CD1c-positive myeloid dendritic cell (primary cell): ENCODE measurements around the gene DDX41.
"Not testable (repeated sequence)": the region's sequence is repeated elsewhere in the genome, so short reads cannot be mapped to it uniquely, and the experiment has no call there.

Source experiments
- DNase-seq: peaks from one replicate; pipeline ENCODE4 v3.0.0-alpha.2; 2016; ENCODE audit errors: extremely low spot score

Gene DDX41

DNA sequence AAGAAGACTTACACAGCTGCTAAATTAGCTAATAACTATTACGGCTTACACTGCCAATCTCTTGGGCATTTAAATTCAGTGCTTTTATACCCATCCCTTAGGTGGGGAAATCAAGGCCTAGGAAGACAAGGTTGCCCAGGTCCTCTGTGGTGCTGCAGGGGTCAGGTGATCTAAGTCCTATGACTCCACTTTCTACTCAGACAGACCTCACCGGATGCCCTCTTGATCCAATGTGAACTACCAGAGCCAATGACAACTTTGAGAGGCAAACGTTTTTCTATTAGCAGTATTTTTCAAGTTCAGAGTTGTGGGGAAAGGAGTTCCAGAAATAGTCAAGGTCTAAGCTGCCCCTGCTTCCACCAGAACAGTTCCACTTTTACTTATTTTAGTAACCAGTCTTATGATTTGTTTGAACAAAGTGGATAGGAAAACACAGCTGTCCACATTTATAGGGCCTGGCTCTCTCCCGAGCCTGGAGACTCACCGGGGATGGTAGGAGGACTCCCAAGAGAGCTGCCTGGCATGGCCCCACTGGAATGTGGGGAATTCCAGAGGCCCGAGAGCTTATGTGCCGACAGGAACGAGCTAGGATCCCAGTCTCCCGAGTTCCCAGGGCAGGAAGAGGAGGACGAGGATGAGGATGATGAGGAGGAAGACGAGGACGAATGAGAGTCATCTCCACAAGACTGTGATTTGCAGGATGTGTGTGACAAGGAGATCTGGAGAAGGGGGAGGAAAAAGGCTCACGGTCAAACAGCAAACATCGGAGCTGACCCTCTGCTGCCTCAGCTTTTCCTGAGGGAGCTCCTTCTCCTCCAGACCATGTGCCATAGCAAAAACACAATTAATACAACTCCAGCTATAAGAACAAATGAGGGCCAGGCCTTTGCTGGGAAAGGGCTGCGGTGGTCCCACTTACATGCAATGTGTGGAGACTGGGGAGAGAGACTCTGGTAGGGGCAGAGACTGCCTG lies 20.9 kb upstream of the DDX41 start:
- no peak for DNase-seq

DNA sequence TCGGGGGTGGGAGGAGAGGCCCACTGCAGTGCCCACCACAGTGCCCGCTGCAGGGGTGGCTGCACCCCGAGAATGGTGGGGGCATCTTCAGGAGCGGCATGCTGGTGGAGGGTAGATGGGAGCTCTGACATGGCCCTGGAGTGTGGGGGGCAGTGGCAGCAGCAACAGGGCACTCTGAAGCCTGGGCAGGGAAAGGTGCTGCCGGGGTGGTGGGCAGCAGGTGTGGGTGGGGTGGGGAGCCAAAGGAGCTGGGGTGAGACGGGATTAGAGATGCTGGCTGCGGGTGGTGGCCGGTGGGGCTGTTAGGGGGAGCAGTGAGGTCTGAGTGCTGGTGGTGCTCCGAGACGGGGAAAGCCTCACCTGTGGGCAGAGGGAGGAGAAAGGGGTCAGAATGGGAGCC lies 19.6 kb upstream of the DDX41 start:
- no peak for DNase-seq

DNA sequence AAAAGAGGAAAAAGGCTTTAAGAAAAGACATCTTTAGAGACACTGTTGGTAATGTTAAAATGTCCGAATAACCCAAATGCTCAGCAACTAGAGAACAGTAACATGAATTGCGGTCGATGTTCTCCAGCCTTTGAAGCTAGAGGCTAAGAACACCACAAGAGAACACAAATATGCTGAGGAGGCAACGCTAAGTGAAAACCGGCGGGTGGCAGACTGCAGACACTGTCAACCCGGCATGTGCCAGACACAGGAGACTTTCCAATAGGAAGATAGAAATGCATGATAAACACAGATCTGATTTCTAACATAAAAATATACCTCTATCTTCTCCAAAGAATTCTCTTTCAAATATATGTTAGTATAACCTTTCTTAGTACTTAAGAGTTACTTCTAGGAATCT lies 18.4 kb upstream of the DDX41 start:
- DNase-seq = no peak

DNA sequence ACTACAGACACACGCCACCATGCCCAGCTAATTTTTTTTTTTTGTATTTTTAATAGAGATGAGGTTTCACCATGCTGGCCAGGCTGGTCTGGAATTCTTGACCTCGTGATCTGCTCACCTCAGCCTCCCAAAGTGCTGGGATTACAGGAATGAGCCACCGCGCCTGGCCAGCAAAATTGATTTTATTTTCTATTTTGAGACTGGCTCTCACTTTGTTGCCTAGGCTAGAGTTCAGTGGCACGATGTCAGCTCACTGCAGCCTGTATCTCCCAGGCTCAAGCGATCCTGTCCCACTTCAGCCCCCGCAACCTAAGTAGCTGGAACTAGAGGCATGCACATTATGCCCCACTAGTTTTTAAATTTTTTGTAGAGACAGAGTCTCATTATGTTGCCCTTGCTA lies 17.7 kb upstream of the DDX41 start:
- DNase-seq = not testable (repeated sequence)

DNA sequence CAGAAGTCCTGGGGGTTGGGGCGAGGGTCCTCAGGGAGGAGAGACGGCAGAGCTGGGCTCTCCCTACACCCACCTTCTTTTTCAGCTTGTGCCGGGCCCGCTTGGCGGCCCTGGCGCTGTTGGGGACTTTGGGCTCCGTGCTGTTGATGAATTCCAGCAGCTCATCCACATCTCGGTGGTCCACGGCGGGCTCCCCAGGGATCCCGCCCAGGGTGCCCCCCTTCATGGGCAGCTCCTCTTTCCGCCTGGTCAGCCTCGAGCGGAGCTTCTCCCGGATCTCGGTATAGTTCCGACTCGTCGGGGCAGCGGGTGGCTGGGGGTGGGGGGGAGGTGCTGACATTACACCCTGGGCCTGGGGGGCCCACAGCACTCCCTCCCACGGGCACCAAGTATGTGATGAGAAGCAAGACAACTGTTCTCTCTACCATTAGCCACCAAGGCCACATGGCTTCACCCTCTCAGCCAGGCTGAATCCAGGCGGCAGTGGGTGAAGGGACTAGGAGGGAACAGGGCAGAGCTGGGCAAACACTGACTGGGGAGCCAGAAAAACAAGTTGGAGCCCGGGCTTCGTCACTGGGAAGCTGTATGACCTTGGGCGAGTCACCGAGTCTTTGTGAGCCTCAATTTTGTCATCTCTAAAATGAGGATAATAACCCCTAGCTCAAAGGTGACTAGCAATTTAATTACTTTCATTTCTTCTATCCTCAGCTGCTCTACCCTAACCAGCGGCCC lies 14.6 kb upstream of the DDX41 start:
- no peak for DNase-seq

DNA sequence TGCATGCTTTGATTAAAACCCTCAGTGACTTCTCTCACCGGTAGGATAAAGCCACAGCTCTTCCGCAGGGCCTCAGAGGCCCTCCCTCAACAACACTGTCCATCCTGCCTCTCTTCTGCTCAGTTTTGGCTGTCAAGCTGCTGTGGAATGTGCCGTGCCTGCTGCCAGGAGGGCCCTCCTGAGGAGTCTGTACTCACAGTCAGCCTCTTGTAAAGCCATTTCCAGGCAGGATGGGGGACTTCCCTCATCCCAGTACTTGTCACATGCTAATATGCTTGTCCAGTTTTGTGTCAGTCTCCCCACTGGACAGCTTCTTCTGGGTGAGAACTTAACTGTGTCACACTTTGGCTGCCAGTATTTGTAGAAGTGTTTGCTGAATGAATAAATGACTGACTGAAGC lies 13.9 kb upstream of the DDX41 start:
- DNase-seq = no peak

DNA sequence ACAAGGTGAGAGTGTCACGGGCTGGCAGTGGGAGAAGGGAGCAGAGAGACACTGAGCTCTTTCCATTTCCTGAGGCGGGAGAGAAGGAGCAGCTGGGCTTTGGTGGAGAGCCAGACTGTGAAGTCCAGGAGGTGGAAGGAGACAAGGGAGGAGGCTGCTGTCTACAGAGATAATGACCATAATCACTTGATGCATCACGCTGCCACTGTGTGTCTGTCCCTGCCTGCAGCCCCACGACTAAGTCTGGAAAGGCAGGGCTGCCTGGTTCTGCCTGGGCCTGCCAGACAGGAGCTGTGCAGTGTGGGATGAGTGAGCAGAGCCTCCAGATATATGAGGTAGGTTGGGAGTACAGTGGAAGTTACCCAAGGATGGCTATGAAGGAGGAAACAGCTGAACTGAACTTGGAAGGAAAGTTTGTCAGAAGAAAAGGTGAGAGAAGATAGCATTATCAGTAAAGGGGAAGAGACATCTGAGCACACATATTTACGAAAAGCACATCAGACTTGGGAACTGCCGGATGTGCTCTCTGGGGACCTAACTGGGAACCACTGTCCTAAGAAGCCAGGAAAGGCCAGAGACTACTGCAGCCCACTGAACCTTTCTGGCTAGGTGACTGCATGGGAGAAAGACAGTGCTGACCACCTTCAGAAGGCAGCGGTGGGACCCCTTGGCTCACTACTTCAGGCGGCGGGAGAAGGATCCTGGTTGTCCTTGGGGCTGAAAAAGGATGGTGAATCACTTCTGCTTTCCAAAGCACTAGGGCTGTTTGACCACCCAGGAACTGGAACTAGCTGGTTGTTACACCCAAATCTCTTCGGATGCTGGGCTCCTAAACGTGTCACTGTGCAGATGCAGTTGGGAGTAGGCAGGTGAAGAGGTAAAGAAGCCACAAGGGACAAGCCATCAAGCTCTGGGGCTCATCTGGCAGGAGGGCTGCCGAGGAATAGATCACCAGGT lies 12.8 kb upstream of the DDX41 start:
- no peak for DNase-seq

DNA sequence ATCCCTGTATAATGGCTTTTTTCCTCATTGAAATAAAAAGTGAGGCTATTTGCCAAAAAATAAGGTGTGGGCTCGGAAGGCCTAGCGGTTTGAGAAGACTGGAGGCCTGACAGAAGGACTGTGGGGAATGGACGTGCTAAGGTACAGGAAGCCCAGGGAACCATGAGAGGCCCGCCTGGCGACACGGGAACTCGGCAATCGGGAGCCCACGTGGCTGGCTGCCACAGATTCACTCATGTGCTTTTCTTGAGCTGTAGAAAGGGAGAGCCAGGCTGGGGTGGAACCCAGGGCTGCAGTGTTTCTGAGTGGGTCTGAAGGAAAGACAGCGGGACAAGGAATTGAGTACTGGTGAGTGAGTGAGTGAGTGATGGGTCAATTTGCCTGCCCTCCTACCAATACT lies 11.9 kb upstream of the DDX41 start:
- DNase-seq = no peak

DNA sequence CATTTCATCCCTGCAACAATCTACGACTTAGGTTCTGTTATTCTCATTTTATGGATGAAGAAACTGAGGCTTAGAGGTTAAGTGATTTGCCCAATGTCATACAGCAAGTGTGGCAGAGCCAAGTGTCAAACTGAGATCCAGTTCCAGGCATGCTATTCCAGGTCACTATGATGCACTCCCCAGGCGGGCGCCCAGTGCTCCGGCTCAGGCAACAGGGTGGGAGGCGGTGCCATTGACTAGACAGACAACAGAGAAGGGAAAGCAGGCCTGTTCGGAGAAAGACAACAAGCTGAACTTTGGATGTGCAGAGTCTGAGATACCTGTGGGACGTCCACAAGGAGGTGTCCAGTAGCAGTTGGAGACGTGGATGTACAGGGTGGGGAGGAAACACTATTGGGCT lies 10.8 kb upstream of the DDX41 start:
- no peak for DNase-seq

DNA sequence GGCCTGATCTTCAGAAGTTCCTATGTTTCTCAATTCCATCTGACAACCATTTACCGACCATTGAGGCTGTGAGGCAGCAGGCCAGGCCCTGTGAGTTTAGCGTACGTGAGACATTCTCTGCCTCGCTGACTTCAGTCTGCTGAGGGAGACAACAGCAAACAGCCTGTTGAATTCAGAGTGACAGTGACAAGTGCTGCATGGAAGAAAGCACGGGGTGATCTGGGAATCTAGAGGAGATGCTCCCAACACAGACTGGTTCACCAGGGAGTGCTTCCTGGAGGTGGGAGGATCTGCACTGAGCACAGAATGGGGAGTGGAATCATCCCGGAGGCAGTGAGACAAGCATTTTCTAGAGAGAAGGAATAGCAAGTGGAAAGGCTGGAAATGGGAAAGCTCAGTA lies 10.0 kb upstream of the DDX41 start:
- no peak for DNase-seq

DNA sequence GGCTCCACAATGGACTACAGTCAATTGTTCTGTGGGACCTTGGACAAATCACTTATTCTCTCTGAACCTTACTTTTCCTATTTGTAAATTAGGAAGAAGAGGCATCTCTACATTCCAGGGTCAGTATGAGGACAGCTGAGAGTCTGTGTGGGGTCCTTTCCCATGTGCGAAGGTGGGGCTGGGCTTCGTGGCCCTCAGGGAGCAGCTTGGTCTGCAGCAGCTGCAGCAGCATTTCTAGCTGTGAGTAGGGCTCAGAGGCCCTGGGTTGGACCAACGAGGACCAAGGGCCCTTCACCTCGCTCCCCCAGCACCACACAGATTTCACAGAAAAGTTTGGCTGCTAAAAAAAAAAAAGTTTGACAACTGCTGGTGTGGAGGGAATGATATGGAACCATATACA lies 9.4 kb upstream of the DDX41 start:
- DNase-seq = no peak

DNA sequence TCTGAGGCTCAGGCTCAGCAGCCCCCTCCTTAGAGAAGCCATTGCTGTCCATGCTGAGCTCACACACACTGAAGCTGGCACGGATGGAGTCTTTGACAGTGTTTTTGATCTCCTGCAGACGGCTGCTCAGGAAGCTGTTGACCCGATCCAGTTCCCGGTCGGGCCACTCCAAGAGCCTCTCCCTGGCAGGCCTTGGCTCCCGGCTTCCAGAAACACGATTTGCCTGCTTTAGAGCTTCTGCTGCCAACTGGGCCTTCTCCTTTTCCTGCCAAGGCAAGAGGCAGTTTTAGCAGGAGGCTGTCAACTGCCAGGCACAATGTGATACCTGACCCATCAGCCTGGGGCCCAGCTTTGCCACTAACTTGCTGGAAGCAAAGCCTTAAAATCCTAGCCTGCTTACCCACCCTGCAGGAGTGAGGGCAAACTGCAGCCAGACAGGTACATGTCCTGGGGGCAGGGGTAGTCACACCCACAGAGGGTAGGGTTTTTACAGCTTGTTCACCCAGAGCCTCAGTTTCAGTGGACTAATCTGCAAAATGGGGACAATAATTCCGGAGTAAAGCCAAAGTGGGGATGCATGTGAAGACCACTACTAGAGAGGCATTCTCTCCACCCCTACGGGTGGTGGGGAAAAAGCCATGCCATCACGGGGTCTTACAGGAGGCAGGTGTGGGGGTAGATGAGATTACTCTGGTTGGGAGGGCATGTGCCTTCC lies 8.3 kb upstream of the DDX41 start:
- no peak for DNase-seq

DNA sequence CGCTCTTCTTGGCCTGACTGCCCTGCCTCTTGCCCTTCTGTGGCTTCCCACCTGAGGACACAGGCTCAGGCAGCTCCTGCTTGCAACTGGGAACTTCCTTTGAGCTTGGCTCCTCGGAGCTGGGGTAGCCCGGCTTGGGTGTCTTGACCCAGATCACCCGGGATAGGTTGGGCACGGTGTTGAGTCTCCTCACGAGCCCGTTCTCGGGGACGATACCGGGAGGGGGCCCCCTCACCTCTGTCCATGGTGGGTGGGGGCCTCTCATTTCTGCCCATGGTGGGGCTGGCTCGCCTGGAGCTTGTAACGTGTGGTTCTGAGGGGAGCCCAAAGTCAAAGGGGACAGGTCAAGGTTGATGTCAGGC lies 7.8 kb upstream of the DDX41 start:
- no peak for DNase-seq

DNA sequence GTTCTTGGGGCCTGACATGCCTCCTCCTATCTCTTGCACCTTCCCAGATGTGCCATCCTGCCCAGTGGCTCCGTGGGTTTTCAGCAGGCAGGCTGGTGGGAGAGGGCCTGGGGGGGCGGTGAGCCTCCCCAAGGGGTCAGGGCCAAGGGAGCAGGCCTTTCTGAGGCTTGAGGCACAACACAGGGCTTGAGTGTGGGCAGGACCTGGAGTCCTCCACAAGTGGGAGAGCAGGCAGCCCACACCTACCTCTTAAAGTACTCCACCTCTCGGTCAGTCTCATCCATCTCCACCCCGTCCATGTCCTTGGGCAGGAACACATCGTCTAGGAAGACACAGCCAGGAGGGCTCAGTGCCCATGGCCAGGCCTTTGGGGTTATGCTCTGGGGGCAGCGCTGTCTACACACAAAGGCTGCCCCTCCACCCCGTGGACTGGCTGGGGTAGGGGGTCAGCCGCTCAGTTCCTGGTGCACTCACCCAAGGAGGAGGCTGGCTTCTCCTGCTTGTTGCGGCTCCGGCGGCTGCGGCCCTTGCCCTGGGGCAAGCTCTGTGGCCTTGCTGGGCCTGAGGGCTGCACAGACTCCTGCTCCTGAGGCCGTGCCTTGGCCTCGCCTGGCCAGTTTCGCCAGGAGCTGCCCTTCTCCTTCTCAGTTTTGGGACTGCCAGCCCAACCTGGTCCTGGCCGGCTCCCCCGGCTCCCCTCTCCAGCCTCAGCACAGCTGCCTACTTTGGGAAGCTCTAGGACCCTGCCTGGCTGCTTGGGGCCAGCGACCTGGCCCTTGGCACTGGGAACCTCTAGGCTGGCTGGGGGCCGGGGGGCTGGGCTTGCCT lies 7.2 kb upstream of the DDX41 start:
- DNase-seq = no peak

DNA sequence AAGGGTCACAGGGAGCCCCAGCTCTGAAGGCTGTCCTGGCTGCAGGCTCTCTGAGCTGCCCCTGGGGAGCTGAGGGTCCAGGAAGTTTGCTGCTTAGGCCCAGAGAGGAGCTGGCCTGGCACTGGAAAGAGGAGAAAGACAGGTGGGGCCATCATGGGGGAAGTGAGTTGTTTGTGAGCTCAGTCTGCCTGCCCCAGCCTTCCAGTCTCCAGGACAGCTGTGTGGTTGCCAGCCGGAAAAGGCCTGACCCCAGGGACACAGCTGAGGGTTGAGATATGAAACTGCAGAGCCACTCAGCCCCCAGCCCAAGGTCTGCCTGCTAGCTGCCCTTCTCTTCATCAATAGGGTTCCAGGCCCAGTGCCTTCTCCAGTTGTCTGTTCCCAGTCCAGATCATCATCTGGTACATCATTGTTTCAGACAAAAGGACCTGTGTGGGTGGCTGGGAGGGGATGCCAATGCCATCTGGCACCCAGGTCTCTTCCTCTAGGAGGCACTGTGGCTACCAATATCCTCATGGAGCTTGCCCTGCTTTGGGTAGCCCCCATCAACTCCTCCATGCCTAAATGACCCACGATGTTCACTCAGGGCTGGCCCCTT lies 4.3 kb upstream of the DDX41 start:
- no peak for DNase-seq

DNA sequence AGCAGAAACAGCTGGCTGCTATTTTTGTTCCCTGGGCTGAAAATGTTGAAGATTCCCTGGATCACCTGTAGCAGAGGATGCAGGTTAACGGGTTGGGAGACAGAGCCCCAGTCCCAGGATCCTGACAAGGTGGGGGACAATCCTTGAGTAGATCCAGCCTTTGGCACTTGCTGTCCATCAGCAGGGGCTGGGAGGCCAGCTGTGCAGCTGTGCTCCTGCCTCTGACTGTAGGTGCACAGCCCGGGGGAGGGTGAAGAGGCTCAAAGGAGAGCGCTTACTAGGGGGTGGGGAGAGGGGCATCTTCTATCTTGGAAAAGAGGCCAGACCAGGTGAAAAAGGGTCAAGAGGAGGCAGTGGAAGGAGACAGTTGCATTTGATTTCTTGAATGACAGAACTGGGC lies 3.5 kb upstream of the DDX41 start:
- no peak for DNase-seq

DNA sequence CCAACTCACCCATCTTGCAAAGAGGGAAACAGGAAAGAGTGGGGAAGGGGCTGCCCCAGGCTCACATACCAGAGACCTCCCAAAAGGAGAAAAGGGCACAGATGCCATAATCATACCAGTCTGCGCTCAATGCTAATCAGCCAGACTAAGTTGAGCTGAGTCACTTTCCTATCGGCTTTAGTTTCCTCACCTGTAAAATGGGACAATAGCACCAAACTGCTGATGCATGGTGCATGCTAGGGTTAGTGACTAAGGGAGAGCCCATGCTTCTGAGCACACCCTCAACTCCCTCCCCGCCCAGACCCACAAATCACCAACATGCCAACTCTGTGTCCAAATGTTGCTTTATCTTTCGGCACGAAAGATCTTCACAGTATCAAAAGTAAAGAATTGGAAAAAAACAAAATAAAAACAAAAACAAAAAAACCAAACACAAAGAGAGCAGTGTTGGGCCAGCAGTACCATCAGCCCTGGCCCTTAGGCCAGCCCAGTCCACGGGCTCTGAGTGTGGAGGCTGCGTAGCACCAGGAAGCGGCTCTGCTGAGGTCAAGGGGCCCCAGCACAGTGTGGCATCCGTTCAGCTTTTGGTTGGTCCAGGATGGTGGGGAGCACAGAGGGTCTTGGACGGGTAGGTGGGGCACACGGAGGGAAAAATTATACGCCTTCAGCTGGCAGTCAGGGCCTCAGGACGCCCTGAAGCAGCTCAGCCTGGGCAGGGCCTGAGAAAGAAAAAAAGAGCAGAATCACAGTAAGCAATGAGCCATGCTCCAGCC lies 2.9 kb upstream of the DDX41 start:
- no peak for DNase-seq

DNA sequence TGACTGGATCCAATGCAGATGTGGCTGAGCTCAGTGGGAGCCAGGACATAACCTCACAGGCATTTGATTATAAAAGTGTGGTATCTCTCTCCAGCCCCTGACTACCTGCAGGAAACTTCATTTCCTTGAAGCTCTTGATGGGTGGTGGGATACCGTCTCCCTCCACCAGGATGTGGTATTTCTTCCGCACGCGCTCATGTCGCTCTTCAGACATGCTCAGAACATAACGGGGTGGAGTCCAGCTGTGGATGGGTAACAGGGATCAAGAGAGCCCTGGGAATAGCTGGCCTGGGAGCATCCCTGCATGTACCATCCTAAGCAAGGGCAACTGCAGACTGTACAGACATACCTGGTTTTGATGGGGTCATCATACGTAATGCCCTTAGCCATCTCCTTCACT lies 1.2 kb downstream of the DDX41 start:
- DNase-seq = no peak

DNA sequence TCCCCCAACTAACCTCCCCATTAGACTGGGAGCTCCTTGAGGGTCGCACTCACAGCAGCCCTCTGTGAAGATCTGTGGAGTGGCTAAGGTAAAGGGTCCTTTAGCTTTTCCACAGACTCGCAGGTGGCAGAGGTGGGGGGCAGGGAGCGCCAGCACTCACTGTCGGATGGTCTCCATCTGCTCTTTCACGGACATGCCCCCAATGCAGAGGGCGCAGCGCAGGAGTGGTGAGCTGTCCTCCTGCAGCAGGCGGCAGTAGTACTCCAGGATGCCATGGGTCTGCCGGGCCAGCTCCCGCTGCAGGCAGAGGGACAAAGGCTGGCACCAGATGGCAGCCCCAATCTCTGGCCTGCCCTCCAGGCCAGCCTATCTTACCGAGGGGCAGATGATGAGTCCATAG lies 2.2 kb downstream of the DDX41 start:
- no peak for DNase-seq
